MV-4-11 (cell line): ENCODE measurements around the gene HYLS1.

ENCODE experiments used
- DNase-seq: peaks from one replicate; lab custom pipeline; 2025; lab: John Stamatoyannopoulos, UW

The HYLS1 gene

DNA sequence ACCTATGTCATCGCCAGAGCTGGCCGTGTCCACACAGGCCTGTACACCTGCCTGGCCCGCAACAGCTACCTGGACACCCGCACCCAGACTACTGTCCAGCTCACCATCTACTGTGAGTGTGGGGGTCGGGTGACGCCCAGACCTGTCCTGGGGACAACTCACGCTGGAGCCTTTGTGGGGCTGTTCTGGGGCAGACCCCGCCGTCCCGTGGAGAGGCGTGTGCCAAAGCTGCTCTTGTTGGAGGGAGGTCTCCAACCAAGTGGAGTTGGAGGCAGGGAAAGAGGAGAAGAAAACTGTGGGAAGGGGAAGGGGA is 62.7 kb downstream of the HYLS1 start:
- no peak for DNase-seq
